Small intestine (tissue), 7 donors: ENCODE results near the gene HID1. TPM values are rescaled to one million over a fixed set of nuclear protein-coding genes. Genes with fewer than 3 reads are reported as not detected.

Experiments
- DNase-seq, 2 donors: peaks; one replicate each; pipeline versions ENCODE4 v3.0.0 to v3.0.0-alpha.2; 2013
- FAIRE-seq: peaks from 2 replicates; lab custom pipeline; 2012; peaks lifted over from hg19 to GRCh38; lab: Jason Lieb, UNC
- H3K27ac ChIP-seq, 3 donors: one replicate each; pipeline ENCODE4 v1.5.1; 2013; ENCODE audit warnings: low read length in 2 of 3, mild to moderate bottlenecking in 2 of 3, control low read depth in 1 of 3, inconsistent platforms in 1 of 3, low read depth in 1 of 3, moderate library complexity in 1 of 3
- H3K27me3 ChIP-seq, 3 donors: one replicate each; pipeline ENCODE4 v1.6.1; 2013; ENCODE audit warnings: low read length in 3 of 3, inconsistent platforms in 1 of 3; ENCODE audit not compliant: control insufficient read depth in 3 of 3, insufficient read depth in 3 of 3
- H3K36me3 ChIP-seq, 3 donors: one replicate each; pipeline ENCODE4 v1.6.1; 2013; ENCODE audit warnings: low read length in 3 of 3, inconsistent platforms in 1 of 3, low read depth in 1 of 3, mild to moderate bottlenecking in 1 of 3, moderate library complexity in 1 of 3; ENCODE audit not compliant: control insufficient read depth in 3 of 3, insufficient read depth in 2 of 3
- H3K4me1 ChIP-seq, 3 donors: one replicate each; pipeline ENCODE4 v1.6.1; 2013; ENCODE audit warnings: low read length in 2 of 3, inconsistent platforms in 1 of 3, low read depth in 1 of 3, mild to moderate bottlenecking in 1 of 3, moderate library complexity in 1 of 3; ENCODE audit not compliant: control insufficient read depth in 3 of 3, insufficient read depth in 2 of 3
- H3K4me3 ChIP-seq, 3 donors: one replicate each; pipeline ENCODE4 v1.5.1; 2013; ENCODE audit warnings: low read length in 3 of 3, control low read depth in 1 of 3, inconsistent platforms in 1 of 3, low read depth in 1 of 3, mild to moderate bottlenecking in 1 of 3, moderate library complexity in 1 of 3
- H3K9me3 ChIP-seq, 2 donors: one replicate each; pipeline ENCODE4 v1.6.1; 2013; ENCODE audit warnings: low read depth in 1 of 2, low read length in 1 of 2; ENCODE audit not compliant: control insufficient read depth in 2 of 2, insufficient read depth in 1 of 2
- WGBS, 3 donors: extraction: QIAGEN DNeasy Blood & Tissue Kit; methylation state at CpG; one replicate each; pipeline ENCODE4 v1.1.7; 2013; 5-methylcytosine and 5-hydroxymethylcytosine counted together
- polyA plus RNA-seq, 4 donors: library from polyadenylated mRNA; stranded (reverse) in 3 of 4; unstranded in 1 of 4; fragments of 200-250 nt in 3 of 4; fragments of 120-200 nt in 1 of 4; gene quantifications; one replicate each; pipeline versions ENCODE4 v1.2.1 to v1.2.3, GENCODE V29; 2013
- donor health status: healthy with polysubstance abuse.
- donor health status: control.
- donor health status: control.
- donor health status: Bipolar disorder and iron deficiency.
- donor health status: healthy.

The HID1 gene
- polyA plus RNA-seq, 4 donors, result 37.0 to 60.4 (median 40.6) TPM

DNA sequence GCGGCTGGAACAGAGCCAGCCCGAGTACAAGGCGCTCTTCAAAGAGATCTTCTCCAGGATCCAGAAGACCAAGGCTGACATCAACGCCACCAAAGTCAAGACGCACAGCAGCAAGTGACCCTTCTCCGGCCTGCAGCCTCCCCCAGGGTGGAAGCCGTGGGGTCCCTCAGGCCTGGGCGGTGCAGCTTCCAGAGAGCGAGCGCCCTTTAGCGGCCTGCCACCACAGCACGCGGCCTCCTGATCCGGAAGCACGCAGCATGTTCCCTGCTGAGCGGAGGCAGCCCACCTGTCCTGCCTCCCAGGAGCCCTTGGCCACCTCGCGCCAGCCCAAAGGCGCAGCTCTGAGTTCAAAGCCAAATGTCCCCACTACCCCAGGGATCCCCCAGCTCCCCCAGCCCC is 31.4 kb upstream of the HID1 start:
- Histone ChIP-seq H3K4me1 (no peaks in the 10 kb centered on the region), H3K36me3 (peaks cover 0 to 58% (median 13%) of the 10 kb centered on the region in 3 donors), H3K9me3 (no peaks in the 10 kb centered on the region), H3K27me3 (no peaks in the 10 kb centered on the region), H3K4me3 (no peak overlapping the region), H3K27ac (no peak overlapping the region)
- DNase-seq, result no peak
- no peak for FAIRE-seq
- WGBS, 3 donors, result 92 to 95% (median 94%) methylated on average over 19 of the region's 19 CpGs

DNA sequence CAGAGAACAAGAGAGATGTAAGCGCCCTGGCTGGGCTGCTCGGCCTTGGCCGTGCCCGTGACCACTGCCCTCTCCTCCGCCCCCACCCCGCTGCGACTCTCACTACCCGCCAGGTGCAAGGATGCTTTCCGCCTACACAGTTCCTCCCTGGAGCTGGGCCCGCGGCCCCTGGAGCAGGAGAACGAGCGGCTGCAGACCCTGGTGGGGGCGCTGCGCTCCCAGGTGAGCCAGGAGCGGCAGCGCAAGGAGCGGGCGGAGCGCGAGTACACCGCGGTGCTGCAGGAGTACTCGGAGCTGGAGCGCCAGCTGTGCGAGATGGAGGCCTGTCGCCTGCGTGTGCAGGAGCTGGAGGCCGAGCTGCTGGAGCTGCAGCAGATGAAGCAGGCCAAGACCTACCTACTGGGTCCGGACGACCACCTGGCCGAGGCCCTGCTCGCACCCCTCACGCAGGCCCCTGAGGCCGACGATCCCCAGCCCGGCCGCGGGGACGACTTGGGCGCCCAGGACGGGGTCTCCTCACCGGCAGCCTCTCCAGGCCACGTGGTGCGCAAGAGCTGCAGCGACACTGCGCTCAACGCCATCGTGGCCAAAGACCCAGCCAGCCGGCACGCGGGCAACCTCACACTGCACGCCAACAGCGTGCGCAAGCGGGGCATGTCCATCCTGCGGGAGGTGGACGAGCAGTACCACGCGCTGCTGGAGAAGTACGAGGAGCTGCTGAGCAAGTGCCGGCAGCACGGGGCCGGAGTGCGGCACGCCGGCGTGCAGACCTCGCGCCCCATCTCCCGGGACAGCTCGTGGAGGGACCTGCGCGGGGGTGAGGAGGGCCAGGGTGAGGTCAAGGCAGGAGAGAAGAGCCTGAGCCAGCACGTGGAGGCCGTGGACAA is 30.8 kb upstream of the HID1 start:
- FAIRE-seq (no peak), DNase-seq (no peak)
- 88 to 92% (median 89%) methylated on average over 63 to 76 of the region's 76 CpGs for WGBS, 3 donors
- Histone ChIP-seq H3K36me3 (peaks cover 0 to 61% (median 13%) of the 10 kb centered on the region in 3 donors), H3K27me3 (no peaks in the 10 kb centered on the region), H3K27ac (no peak overlapping the region), H3K4me1 (no peaks in the 10 kb centered on the region), H3K4me3 (no peak overlapping the region), H3K9me3 (no peaks in the 10 kb centered on the region)

DNA sequence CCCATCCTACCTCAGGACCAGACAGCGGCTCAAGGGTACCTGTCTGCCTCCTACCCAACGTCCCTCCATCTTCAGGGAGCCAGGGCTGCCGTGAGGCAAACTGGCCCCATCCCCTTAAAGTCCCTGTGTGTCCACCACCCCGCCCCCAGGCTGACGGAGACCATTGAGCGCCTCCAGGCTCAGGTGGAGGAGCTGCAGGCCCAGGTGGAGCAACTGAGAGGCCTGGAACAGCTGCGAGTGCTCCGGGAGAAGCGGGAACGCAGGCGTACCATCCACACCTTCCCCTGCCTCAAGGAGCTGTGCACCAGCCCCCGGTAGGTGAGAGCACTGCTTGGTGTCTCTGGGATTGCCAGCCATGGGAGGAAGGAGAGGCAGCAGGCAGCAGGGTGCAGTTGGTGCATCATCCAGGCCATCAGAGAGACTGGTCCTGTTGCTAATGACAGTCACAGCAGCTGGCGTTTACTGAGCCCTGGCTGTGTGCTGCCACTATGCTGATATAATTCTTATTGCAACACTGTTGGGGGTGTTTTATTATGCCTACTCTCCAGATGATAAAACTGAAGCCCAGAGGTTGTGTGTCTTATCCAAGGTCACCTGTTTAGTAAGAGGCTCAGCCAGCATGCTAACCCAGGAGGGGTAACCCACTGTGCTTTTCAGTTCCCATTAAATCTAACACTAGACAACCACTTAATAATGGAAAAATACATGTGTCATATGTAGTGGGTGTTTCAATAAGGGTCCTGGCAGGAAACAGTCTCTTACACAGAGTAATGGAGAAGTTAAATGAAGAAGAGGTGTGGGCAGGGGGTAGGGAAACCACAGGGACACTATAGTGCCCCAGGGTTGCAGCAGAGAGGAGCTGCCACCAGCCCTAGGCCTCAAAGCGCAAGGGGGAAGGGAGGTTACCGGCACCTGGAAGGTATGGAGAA is 29.6 kb upstream of the HID1 start:
- WGBS, 3 donors, result 87 to 94% (median 91%) methylated on average over 15 of the region's 15 CpGs
- Histone ChIP-seq H3K4me3 (no peak overlapping the region), H3K9me3 (no peaks in the 10 kb centered on the region), H3K4me1 (no peaks in the 10 kb centered on the region), H3K36me3 (peaks cover 0 to 61% (median 13%) of the 10 kb centered on the region in 3 donors), H3K27me3 (no peaks in the 10 kb centered on the region), H3K27ac (no peak overlapping the region)
- no peak for FAIRE-seq
- no peak for DNase-seq

DNA sequence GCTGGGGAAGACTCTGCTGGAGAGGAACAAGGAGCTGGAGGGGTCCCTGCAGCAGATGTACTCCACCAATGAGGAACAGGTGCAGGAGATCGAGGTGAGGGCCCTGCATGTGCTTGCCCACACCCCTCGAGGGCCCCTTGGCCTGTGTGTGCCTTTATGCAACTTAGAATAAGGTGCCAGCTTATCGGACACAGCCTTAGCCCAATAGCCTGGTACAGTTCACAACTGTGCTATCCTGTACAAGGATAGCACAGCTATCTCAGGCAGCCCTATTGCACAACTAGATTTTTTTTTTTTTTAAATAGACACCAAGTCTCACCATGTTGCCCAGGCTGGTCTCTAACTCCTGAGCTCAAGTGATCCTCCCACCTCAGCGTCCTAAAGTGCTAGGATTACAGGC is 27.0 kb upstream of the HID1 start:
- Histone ChIP-seq H3K36me3 (peaks cover 0 to 50% (median 9%) of the 10 kb centered on the region in 3 donors), H3K9me3 (no peaks in the 10 kb centered on the region), H3K27ac (no peak overlapping the region), H3K4me3 (no peak overlapping the region), H3K4me1 (no peaks in the 10 kb centered on the region), H3K27me3 (no peaks in the 10 kb centered on the region)
- no peak for DNase-seq
- 80 to 85% (median 82%) methylated on average over 4 of the region's 4 CpGs for WGBS, 3 donors
- FAIRE-seq, result no peak

DNA sequence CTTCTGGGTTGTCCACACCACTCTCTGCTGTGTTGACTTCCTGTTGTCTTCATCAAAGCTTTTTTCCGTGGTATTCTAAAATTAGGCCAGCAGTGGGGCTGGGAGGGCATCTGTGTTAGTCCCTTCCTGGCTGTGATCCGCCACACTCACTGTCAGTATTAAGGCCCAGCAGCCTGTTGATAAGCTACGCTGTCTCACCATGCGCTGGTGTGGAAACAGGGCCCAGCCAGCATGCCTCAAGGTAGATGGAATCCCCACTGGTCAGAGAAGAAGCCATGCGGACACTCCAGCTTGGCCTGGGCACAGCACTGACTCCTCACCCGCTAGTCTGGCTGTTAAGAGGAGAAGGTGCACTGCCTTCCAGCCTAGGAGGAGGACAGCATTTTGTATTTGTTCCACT is 26.2 kb upstream of the HID1 start:
- H3K36me3 ChIP-seq, result peaks cover 0 to 44% (median 9%) of the 10 kb centered on the region in 3 donors
- FAIRE-seq, result no peak
- H3K9me3 ChIP-seq, result no peaks in the 10 kb centered on the region
- H3K27me3 ChIP-seq, result no peaks in the 10 kb centered on the region
- peaks cover 0 to 6% (median 0%) of the 10 kb centered on the region in 3 donors for H3K4me1 ChIP-seq
- 81 to 90% (median 89%) methylated on average over 6 of the region's 6 CpGs for WGBS, 3 donors
- no peak overlapping the region for H3K27ac ChIP-seq
- H3K4me3 ChIP-seq, result no peak overlapping the region
- no peak for DNase-seq

DNA sequence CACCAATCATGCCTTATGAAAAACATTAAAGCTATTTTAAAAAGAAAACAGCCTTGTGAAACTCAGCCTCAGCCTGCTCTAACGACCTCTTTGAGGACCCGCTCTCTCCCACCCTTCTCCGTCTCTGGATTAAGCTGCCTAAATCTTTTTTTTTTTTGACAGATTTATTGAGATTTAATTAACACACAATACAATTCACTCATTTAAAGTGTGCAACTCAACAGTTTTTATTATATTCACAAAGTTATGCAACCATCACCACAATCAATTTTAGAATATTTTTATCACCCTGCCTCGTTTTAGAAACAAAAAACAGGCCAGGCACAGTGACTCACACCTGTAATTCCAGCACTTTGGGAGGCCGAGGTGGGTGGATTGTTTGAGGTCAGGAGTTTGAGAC is 23.3 kb upstream of the HID1 start:
- 61 to 80% (median 73%) methylated on average over 5 of the region's 5 CpGs for WGBS, 3 donors
- Histone ChIP-seq H3K4me1 (peaks cover 0 to 26% (median 4%) of the 10 kb centered on the region in 3 donors), H3K36me3 (peaks cover 0 to 20% (median 0%) of the 10 kb centered on the region in 3 donors), H3K9me3 (no peaks in the 10 kb centered on the region), H3K27me3 (no peaks in the 10 kb centered on the region), H3K4me3 (no peak overlapping the region), H3K27ac (no peak overlapping the region)
- FAIRE-seq, result no peak
- no peak for DNase-seq

DNA sequence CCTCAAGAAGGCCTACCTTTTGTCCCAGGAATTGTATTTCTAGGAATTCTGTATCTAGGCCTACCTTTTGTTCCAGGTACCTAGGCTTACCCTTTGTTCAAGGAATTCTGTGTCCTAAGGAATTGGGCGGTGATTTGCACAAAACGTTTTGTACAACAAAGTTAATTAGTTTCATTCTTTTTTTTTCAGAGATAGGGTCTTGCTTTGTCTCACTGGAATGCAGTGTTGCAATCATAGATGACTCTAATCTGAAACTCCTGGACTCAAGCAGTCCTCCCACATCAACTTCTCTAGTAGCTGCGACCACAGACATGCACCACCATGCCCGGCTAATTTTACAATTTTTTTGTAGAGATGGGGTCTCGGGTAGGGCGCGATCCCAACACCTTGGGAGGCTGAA is 21.9 kb upstream of the HID1 start:
- WGBS, 3 donors, result 84 to 90% (median 85%) methylated on average over 7 of the region's 7 CpGs
- H3K27ac ChIP-seq, result peak overlapping the region in 2 of 3 donors; percentile 47 to 93
- no peak overlapping the region for H3K4me3 ChIP-seq
- H3K9me3 ChIP-seq, result no peaks in the 10 kb centered on the region
- peaks cover 2 to 31% (median 4%) of the 10 kb centered on the region in 3 donors for H3K4me1 ChIP-seq
- FAIRE-seq, result no peak
- peaks cover 0 to 20% (median 0%) of the 10 kb centered on the region in 3 donors for H3K36me3 ChIP-seq
- peak in 1 of 2 donors; percentile 32 for DNase-seq
- no peaks in the 10 kb centered on the region for H3K27me3 ChIP-seq

DNA sequence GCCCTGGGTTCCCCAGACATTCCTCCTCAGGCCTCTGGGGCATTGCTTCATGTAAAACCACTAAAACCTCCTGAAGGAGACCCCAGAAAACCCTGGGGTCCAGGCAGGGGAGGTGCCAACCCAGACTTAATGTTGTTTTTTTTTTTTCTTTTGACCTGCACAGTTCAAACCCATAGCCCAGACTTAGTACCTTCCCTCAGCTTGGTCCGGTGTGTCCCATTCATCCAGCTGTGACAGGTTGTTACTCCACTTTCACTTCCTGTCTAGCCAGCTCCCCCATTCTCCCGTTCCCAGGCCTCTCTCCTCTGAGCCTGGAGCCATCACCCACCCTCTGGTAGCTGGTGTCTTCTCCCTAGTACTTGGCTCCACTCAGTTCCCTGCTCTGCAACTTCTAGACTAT is 19.7 kb upstream of the HID1 start:
- WGBS, 3 donors, result 24 to 35% (median 26%) methylated on average over 2 of the region's 2 CpGs
- H3K4me3 ChIP-seq, result no peak overlapping the region
- DNase-seq (peak; percentile 49 to 56), FAIRE-seq (no peak)
- peaks cover 0 to 13% (median 0%) of the 10 kb centered on the region in 3 donors for H3K36me3 ChIP-seq
- peak overlapping the region; percentile 75 to 96 (median 93) for H3K27ac ChIP-seq
- H3K27me3 ChIP-seq, result no peaks in the 10 kb centered on the region
- H3K4me1 ChIP-seq, result peaks cover 2 to 42% (median 4%) of the 10 kb centered on the region in 3 donors
- H3K9me3 ChIP-seq, result no peaks in the 10 kb centered on the region
